ENCODE measurements around the gene ACSF3.
A peak's percentile ranks its signal among the peaks of the same experiment; 100 is the strongest.

The ACSF3 gene

DNA sequence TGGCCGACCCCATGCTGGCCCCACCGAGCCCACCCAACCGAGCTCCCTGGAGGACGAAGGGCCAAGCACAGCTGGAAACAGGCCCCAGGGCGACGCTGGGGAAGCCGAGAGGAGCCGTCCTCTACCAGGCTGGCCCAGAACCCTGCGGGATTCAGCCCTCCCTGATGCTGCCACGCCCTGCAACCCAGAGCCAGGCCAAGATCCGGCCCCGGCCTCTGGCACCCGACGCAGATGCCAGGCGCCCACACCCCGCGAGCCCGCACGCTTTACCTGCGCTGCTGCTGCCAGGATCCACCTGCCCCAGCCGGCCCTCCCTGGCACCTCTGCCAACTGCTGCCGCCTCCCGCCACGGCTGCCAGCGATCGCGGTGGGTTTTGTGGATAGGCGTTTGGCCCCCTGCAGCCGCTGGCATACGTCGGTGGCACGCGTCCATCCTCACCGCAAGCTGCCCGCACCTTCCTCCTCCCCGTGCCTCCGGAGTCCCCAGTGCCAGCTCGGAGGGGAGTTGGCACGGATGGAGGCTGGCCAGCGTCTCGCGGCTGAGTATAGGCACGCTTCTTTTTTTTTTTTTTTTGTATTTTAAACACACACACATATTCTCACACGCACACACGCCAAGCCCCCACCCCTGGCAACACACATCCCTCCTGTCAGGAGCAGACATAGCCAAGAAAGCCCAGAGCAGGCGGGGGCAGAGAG, 41.3 kb upstream of the ACSF3 start:
- no peaks in the 10 kb centered on the region for H3K9me3 ChIP-seq (ENCODE audit: control extremely low read depth in 1 of 5, control insufficient read depth in 4 of 5, insufficient read depth in 2 of 5, low read depth in 1 of 5, low read length in 4 of 5)
- DNase-seq = peak in 2 of 3 donors; percentile 59 to 74
- ChIA-PET CTCF (no interaction called here), POLR2A (no interaction called here)
- peak overlapping the region in 4 of 7 experiments; percentile 17 to 68 (median 44) for H3K4me3 ChIP-seq (ENCODE audit: control insufficient read depth in 1 of 7, extremely low read depth in 1 of 7, insufficient read depth in 4 of 7, low read depth in 2 of 7, low read length in 6 of 7)
- peaks cover 0 to 20% (median 3%) of the 10 kb centered on the region in 4 experiments for H3K4me1 ChIP-seq (ENCODE audit: control extremely low read depth in 1 of 4, control insufficient read depth in 4 of 4, insufficient read depth in 4 of 4, low read length in 3 of 4)
- peaks cover 0 to 3% (median 0%) of the 10 kb centered on the region in 5 experiments for H3K27me3 ChIP-seq (replicated peaks in 2 of 5; ENCODE audit: control insufficient read depth in 4 of 5, insufficient read depth in 5 of 5, low read length in 4 of 5)
- no peak overlapping the region for H3K27ac ChIP-seq (ENCODE audit: insufficient read depth in 1 of 2, low read depth in 1 of 2, low read length in 2 of 2, poor library complexity in 1 of 2, severe bottlenecking in 2 of 2)
- no peaks in the 10 kb centered on the region for H3K36me3 ChIP-seq (ENCODE audit: control insufficient read depth in 4 of 4, insufficient read depth in 4 of 4, low read length in 3 of 4)
- WGBS (ENCODE audit: insufficient coverage) = 91% methylated on average over 37 of the region's 46 CpGs

DNA sequence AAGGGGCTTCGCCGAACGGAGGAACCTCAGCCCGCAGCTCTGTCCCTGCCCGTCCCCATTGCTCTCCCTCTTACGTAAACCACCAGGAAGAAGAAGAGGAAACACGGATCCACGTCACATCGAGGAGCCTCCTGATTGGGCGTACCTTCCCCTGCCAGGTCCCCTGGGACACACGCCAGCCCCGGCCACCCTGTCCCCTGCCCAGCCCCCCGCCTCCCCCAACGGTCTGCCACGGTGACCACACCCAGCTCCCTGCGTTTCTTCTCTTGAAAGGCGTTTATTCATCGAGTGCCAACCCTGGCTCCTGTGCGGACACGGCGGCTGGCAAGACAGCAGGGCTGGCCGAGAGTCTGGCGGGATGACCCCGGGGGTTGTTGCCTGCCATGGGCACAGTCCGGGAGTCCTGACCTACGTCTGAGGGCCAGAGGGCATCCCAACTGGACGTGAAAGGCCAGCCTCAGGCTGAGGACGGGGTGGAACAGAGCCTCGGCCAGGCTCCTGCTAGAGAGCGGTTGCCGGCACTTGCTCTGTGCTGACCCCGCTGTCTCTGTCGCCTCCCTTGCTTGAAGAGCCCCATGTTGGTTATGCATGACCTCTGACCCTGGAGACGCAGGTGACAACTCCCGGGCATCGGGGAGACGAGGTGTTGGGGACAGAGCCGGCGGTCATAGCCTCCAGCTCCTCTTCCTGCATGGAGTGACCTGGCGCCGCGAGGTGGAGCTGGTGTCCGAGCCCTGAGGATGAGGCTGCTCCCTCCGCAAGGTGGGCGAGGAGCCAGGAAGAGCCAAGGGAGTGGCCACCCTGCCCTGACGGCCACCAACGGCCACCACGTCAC, 40.5 kb upstream of the ACSF3 start:
- 70% methylated on average over 40 of the region's 48 CpGs for WGBS (ENCODE audit: insufficient coverage)
- Histone ChIP-seq H3K9me3 (ENCODE audit: control extremely low read depth in 1 of 5, control insufficient read depth in 4 of 5, insufficient read depth in 2 of 5, low read depth in 1 of 5, low read length in 4 of 5) (no peaks in the 10 kb centered on the region), H3K4me1 (ENCODE audit: control extremely low read depth in 1 of 4, control insufficient read depth in 4 of 4, insufficient read depth in 4 of 4, low read length in 3 of 4) (peaks cover 0 to 20% (median 3%) of the 10 kb centered on the region in 4 experiments), H3K27ac (ENCODE audit: insufficient read depth in 1 of 2, low read depth in 1 of 2, low read length in 2 of 2, poor library complexity in 1 of 2, severe bottlenecking in 2 of 2) (no peak overlapping the region), H3K4me3 (ENCODE audit: control insufficient read depth in 1 of 7, extremely low read depth in 1 of 7, insufficient read depth in 4 of 7, low read depth in 2 of 7, low read length in 6 of 7) (peak overlapping the region in 3 of 7 experiments; percentile 17 to 68 (median 51)), H3K27me3 (replicated peaks in 2 of 5; ENCODE audit: control insufficient read depth in 4 of 5, insufficient read depth in 5 of 5, low read length in 4 of 5) (peaks cover 0 to 2% (median 0%) of the 10 kb centered on the region in 5 experiments), H3K36me3 (ENCODE audit: control insufficient read depth in 4 of 4, insufficient read depth in 4 of 4, low read length in 3 of 4) (no peaks in the 10 kb centered on the region)
- CTCF ChIA-PET = no interaction called here
- POLR2A ChIA-PET = no interaction called here
- DNase-seq = peak in 2 of 3 donors; percentile 67 to 81

DNA sequence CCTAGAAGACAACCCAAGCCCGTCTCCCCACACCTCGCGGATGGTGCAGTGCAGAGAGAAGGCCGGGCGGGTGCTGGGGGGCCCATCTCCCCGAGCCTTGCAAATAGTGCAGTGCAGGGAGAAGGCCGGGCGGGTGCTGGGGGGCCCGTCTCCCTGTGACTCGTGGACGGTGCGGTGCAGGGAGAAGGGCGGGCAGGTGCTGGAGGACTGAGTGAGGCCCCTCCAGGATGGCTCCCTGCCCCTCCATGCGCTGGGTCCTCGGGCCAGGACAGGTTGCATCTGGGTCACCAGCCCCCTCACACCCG, 40.0 kb upstream of the ACSF3 start:
- ChIA-PET POLR2A (no interaction called here), CTCF (no interaction called here)
- H3K27me3 ChIP-seq (replicated peaks in 2 of 5; ENCODE audit: control insufficient read depth in 4 of 5, insufficient read depth in 5 of 5, low read length in 4 of 5) = no peaks in the 10 kb centered on the region
- H3K27ac ChIP-seq (ENCODE audit: insufficient read depth in 1 of 2, low read depth in 1 of 2, low read length in 2 of 2, poor library complexity in 1 of 2, severe bottlenecking in 2 of 2) = no peak overlapping the region
- peaks cover 0 to 20% (median 3%) of the 10 kb centered on the region in 4 experiments for H3K4me1 ChIP-seq (ENCODE audit: control extremely low read depth in 1 of 4, control insufficient read depth in 4 of 4, insufficient read depth in 4 of 4, low read length in 3 of 4)
- H3K9me3 ChIP-seq (ENCODE audit: control extremely low read depth in 1 of 5, control insufficient read depth in 4 of 5, insufficient read depth in 2 of 5, low read depth in 1 of 5, low read length in 4 of 5) = no peaks in the 10 kb centered on the region
- WGBS (ENCODE audit: insufficient coverage) = 98% methylated on average over 14 of the region's 16 CpGs
- H3K36me3 ChIP-seq (ENCODE audit: control insufficient read depth in 4 of 4, insufficient read depth in 4 of 4, low read length in 3 of 4) = no peaks in the 10 kb centered on the region
- H3K4me3 ChIP-seq (ENCODE audit: control insufficient read depth in 1 of 7, extremely low read depth in 1 of 7, insufficient read depth in 4 of 7, low read depth in 2 of 7, low read length in 6 of 7) = no peak overlapping the region
- no peak for DNase-seq

DNA sequence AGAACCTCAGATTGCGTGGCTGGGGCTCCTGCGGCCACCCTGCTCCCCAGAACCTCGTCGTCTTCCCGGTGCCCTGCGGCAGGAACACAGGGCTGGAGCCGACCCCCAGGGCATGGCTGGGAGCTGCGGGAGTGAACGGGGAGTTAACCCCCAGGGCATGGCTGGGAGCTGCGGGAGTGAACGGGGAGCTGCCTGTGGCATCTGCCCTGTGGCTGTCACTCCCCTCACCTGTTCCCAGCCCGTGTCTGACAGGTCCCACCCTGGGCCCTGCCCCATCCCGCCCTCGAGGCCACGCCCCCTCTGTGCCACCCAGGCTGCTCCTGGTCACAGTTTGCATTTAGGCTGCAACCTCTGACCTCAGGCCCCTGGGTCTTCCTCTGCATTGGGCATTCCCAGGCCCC, 39.4 kb upstream of the ACSF3 start:
- H3K36me3 ChIP-seq (ENCODE audit: control insufficient read depth in 4 of 4, insufficient read depth in 4 of 4, low read length in 3 of 4) = no peaks in the 10 kb centered on the region
- H3K27ac ChIP-seq (ENCODE audit: insufficient read depth in 1 of 2, low read depth in 1 of 2, low read length in 2 of 2, poor library complexity in 1 of 2, severe bottlenecking in 2 of 2) = no peak overlapping the region
- H3K4me1 ChIP-seq (ENCODE audit: control extremely low read depth in 1 of 4, control insufficient read depth in 4 of 4, insufficient read depth in 4 of 4, low read length in 3 of 4) = peaks cover 0 to 20% (median 3%) of the 10 kb centered on the region in 4 experiments
- H3K4me3 ChIP-seq (ENCODE audit: control insufficient read depth in 1 of 7, extremely low read depth in 1 of 7, insufficient read depth in 4 of 7, low read depth in 2 of 7, low read length in 6 of 7) = no peak overlapping the region
- no peaks in the 10 kb centered on the region for H3K27me3 ChIP-seq (replicated peaks in 2 of 5; ENCODE audit: control insufficient read depth in 4 of 5, insufficient read depth in 5 of 5, low read length in 4 of 5)
- H3K9me3 ChIP-seq (ENCODE audit: control extremely low read depth in 1 of 5, control insufficient read depth in 4 of 5, insufficient read depth in 2 of 5, low read depth in 1 of 5, low read length in 4 of 5) = no peaks in the 10 kb centered on the region
- 91% methylated on average over 14 of the region's 15 CpGs for WGBS (ENCODE audit: insufficient coverage)
- no peak for DNase-seq
- CTCF ChIA-PET = no interaction called here
- POLR2A ChIA-PET = no interaction called here

DNA sequence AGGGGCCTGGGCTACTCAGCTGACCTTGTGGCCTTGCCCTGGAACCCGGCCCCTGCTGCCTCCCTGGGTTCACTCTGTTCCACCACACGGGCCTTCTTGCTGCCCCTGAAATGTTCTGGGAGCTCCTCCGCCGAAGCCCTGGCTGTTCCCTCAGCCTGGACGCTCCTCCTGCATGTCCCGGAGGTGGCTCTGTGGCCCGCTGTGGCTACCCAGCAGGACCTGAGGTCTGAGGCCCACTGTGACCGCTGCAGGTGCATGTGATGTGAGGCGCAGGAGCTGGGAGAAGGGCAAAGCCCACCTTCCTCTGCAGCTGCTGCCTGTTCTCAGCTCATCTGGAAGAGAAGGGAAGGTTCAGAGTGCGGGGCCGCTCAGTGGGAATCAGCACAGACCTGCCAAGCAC, 38.9 kb upstream of the ACSF3 start:
- ChIA-PET CTCF (no interaction called here), POLR2A (no interaction called here)
- no peaks in the 10 kb centered on the region for H3K9me3 ChIP-seq (ENCODE audit: control extremely low read depth in 1 of 5, control insufficient read depth in 4 of 5, insufficient read depth in 2 of 5, low read depth in 1 of 5, low read length in 4 of 5)
- H3K27ac ChIP-seq (ENCODE audit: insufficient read depth in 1 of 2, low read depth in 1 of 2, low read length in 2 of 2, poor library complexity in 1 of 2, severe bottlenecking in 2 of 2) = no peak overlapping the region
- H3K4me3 ChIP-seq (ENCODE audit: control insufficient read depth in 1 of 7, extremely low read depth in 1 of 7, insufficient read depth in 4 of 7, low read depth in 2 of 7, low read length in 6 of 7) = no peak overlapping the region
- no peaks in the 10 kb centered on the region for H3K27me3 ChIP-seq (replicated peaks in 2 of 5; ENCODE audit: control insufficient read depth in 4 of 5, insufficient read depth in 5 of 5, low read length in 4 of 5)
- DNase-seq = no peak
- H3K4me1 ChIP-seq (ENCODE audit: control extremely low read depth in 1 of 4, control insufficient read depth in 4 of 4, insufficient read depth in 4 of 4, low read length in 3 of 4) = peaks cover 0 to 20% (median 3%) of the 10 kb centered on the region in 4 experiments
- no peaks in the 10 kb centered on the region for H3K36me3 ChIP-seq (ENCODE audit: control insufficient read depth in 4 of 4, insufficient read depth in 4 of 4, low read length in 3 of 4)
- WGBS (ENCODE audit: insufficient coverage) = 98% methylated on average over 11 of the region's 11 CpGs

DNA sequence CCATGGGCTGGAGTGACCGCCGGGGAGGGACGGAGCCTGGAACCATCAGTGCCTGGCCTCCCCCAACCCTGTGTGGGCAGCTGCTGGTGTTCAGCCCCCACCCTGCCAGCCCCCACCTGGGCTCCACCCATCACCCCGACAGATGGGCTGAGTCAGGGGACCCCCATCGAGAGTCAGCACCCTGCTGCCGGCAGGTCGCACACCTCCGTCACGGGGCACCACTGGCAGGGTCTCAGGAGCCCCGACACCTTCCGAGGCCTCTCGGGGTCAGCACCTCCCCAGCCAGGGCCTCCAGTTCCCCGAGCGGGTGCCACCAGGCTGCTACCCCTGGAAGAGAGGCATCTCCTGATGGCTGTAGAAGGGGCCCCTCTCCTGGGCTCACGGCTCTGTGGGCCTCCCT, 38.3 kb upstream of the ACSF3 start:
- CTCF ChIA-PET = no interaction called here
- WGBS (ENCODE audit: insufficient coverage) = 97% methylated on average over 12 of the region's 15 CpGs

DNA sequence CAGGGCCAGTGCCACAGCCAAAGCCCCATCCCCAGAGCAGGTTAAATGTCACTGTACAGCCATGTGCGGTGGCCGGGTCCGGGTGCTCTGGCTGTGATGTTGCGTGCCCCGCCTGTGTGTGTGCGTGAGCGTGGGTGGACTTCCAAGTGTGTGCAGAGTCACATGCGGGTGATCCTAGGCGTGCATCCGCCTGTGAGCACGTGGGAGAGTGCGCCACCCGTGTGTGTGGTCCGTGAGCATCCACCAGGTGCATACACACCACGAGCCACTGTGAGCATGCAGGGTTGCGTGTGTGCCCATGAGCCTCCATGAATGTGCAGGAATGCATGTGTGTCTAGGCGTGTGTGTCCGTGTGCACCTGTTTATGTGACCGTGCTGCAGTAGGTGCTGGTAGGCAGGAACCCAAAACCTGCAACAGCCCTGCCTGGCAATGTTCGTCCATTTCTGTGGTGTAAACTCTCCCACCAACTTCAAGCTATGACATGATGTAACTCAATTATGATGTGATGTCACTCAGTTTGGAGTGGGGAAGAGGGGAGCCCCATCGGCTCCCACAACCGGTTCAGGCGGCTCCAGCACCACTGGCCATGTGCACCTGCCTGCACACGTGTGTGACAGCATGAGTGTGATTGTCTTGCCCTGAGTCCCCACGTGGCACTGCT, 37.6 kb upstream of the ACSF3 start:
- CTCF ChIA-PET = no interaction called here
- H3K36me3 ChIP-seq (ENCODE audit: control insufficient read depth in 4 of 4, insufficient read depth in 4 of 4, low read length in 3 of 4) = no peaks in the 10 kb centered on the region
- H3K9me3 ChIP-seq (ENCODE audit: control extremely low read depth in 1 of 5, control insufficient read depth in 4 of 5, insufficient read depth in 2 of 5, low read depth in 1 of 5, low read length in 4 of 5) = no peaks in the 10 kb centered on the region
- peaks cover 0 to 20% (median 3%) of the 10 kb centered on the region in 4 experiments for H3K4me1 ChIP-seq (ENCODE audit: control extremely low read depth in 1 of 4, control insufficient read depth in 4 of 4, insufficient read depth in 4 of 4, low read length in 3 of 4)
- POLR2A ChIA-PET = no interaction called here
- WGBS (ENCODE audit: insufficient coverage) = 96% methylated on average over 23 of the region's 25 CpGs
- peaks cover 0 to 3% (median 0%) of the 10 kb centered on the region in 5 experiments for H3K27me3 ChIP-seq (replicated peaks in 2 of 5; ENCODE audit: control insufficient read depth in 4 of 5, insufficient read depth in 5 of 5, low read length in 4 of 5)
- H3K27ac ChIP-seq (ENCODE audit: insufficient read depth in 1 of 2, low read depth in 1 of 2, low read length in 2 of 2, poor library complexity in 1 of 2, severe bottlenecking in 2 of 2) = no peak overlapping the region
- H3K4me3 ChIP-seq (ENCODE audit: control insufficient read depth in 1 of 7, extremely low read depth in 1 of 7, insufficient read depth in 4 of 7, low read depth in 2 of 7, low read length in 6 of 7) = no peak overlapping the region
- no peak for DNase-seq

More for the DNA sequence above, 38.3 kb upstream of the ACSF3 start:
- POLR2A ChIA-PET = no interaction called here
- no peak overlapping the region for H3K27ac ChIP-seq (ENCODE audit: insufficient read depth in 1 of 2, low read depth in 1 of 2, low read length in 2 of 2, poor library complexity in 1 of 2, severe bottlenecking in 2 of 2)
- no peaks in the 10 kb centered on the region for H3K36me3 ChIP-seq (ENCODE audit: control insufficient read depth in 4 of 4, insufficient read depth in 4 of 4, low read length in 3 of 4)
- no peaks in the 10 kb centered on the region for H3K9me3 ChIP-seq (ENCODE audit: control extremely low read depth in 1 of 5, control insufficient read depth in 4 of 5, insufficient read depth in 2 of 5, low read depth in 1 of 5, low read length in 4 of 5)
- H3K27me3 ChIP-seq (replicated peaks in 2 of 5; ENCODE audit: control insufficient read depth in 4 of 5, insufficient read depth in 5 of 5, low read length in 4 of 5) = peaks cover 0 to 2% (median 0%) of the 10 kb centered on the region in 5 experiments
- H3K4me3 ChIP-seq (ENCODE audit: control insufficient read depth in 1 of 7, extremely low read depth in 1 of 7, insufficient read depth in 4 of 7, low read depth in 2 of 7, low read length in 6 of 7) = no peak overlapping the region
- peaks cover 0 to 20% (median 3%) of the 10 kb centered on the region in 4 experiments for H3K4me1 ChIP-seq (ENCODE audit: control extremely low read depth in 1 of 4, control insufficient read depth in 4 of 4, insufficient read depth in 4 of 4, low read length in 3 of 4)
- DNase-seq = no peak
